Activated T-cell treated with anti-CD3 and anti-CD28 coated beads for 48 hours (primary cell): ENCODE measurements around the gene IMPDH1.
A peak's percentile ranks its signal among the peaks of the same experiment; 100 is the strongest.
"Not testable (repeated sequence)": the region's sequence is repeated elsewhere in the genome, so short reads cannot be mapped to it uniquely, and the experiment has no call there.

Experiments used
- DNase-seq: peaks from one replicate; pipeline ENCODE4 v3.0.0-alpha.2; 2020; ENCODE audit warnings: low read depth

The IMPDH1 gene

DNA sequence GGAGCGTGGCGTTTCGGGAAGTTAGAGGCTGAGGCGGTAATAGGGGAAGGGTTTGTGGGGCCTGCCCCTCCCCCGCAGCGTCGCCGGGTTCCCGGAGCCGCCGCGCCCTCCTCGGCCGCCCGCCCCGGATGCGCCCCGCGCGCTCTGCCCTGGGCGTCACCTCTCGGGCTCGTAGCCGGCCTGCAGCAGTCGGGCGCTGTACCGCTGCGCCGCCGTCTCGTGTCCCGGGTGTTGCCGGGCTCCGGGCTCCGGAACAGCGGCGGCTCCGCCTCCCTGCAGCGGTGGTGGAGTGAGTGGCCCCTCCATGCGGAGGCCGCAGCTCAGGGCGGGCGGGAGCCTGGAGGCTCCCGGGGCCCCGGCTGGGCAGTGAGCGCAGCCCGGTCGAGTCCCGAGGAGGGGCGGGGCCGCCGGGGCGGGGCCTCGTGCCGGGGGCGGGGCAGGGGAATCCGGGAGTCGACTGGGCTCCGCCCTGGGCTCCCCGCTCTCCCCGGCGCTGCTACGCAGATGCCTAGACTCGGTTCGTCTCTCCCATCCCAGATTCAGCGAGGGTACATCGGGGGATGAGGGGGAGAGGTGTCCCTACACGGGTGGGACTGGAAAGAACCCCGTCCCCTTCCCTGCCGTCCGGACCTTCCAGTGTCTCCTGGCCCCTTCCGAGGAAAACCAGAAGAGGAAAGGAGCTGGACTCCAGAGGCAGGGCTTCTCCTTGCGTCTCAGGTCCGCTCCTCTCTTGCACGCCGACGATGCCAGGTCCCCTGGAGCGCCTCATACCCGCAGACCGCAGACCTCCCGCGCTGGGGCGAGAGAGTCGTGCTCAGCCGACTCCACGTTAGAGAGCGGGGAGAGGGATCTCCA is at the start of gene IMPDH1:
IMPDH1 (minus strand) TSS at position 387 of the 855 bp plus-strand sequence; CDS start at position 306, 81 bp downstream.
- DNase-seq = peak; percentile 86

DNA sequence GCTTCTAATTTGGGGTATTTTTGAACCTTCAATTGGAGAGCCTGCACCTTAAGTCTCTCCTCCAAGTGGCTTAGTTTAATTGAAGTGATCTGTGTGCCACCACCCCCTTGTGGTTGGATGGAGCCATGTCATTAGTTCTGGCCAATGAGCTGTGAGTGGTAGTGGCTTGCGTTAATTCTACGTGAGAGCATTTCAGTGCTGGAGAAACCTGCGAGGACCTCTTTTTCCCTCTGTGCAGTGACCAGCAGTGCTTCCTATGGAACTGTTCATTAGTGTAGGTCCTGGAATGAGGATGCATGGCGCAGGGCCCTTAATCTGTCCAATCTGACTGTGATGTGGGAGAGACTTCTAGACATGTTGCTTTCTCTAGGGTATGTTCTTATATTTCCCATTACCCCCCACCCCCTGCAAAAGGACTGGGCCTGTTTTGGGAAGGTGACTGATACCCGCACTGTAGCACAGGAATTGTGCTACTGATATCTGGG is 49.7 kb upstream of the IMPDH1 start:
- peak; percentile 25 for DNase-seq

DNA sequence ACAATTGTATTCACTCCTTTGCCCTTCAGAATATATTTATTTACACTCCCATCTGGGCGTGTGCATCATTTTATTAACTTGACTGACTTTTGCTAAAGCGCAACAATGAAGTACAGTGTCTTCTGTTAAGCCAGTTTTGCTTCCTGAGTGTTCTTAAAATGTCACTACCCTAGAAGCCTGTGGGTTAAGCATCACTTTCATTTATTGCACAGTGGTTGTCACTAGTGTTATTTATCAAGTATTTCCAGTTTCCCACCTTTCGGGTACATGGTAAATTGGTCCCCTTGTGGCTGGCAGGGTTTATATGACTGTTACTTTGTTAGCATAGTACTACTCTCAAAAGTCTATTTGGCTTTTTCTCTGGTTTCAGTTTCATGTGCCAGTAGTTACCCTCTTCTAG is 49.2 kb upstream of the IMPDH1 start:
- no peak for DNase-seq

GRCh38 chr7:128457385-128457784 is 47.6 kb upstream of the IMPDH1 start:
- DNase-seq = not testable (repeated sequence)

- DNase-seq = no peak
Observed at GRCh38 chr7:128456255-128456725, 46.5 kb upstream of the IMPDH1 start.

DNA sequence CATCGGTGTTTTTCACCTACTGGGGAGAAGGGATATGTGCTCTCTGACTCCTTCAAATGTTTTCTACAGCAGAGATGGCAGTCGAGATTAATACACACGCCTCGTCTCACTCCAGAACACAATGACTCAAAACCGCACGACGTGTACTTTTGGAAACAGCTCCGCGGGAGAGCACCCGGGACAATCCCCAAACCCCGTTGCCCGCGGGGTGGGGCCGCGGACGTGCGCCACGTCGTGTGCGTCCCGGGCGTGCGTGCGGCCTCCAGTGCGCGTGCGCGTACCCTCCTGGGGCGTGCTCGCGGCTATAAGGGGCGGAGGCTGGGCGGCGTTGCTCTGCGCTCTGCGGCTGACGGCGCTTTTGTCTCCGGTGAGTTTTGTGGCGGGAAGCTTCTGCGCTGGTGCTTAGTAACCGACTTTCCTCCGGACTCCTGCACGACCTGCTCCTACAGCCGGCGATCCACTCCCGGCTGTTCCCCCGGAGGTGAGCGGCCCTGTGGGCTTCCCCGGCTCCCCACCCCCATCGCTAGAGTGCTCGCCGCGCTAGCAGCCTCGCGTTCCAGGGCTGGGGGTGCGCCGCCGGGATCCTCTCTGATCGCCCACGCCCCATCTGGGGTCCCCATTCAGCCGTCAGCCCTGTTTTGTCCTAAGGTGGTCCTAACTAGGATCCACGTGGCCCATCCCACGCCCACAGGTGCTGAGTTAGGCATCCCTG is 45.9 kb upstream of the IMPDH1 start, which contains the start of gene HILPDA:
HILPDA (plus strand) TSS at position 336 of the 712 bp plus-strand sequence. CDS start 1,391 bp downstream, outside the sequence.
- DNase-seq = peak; percentile 97

GRCh38 chr7:128454808-128455542 is 45.2 kb upstream of the IMPDH1 start:
- no peak for DNase-seq

GRCh38 chr7:128453836-128454804 is 44.3 kb upstream of the IMPDH1 start:
- no peak for DNase-seq

DNA sequence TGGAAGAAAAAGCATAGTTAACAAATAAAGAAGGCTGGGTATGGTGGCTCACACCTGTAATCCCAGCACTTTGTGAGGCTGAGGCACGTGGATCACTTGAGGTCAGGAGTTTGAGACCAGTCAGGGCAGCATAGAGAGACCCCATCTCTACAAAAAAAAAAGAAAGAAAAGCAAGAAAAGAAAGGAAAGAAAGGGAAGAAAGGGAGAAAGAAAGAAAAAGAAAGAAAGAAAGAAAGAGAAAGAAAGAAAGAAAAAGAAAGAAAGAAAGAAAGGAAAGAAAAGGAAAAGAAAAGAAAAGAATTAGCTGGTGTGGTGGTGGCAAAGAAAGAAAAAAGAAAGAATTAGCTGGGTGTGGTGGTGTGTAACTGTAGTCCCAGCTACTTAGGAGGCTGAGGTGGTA is 42.8 kb upstream of the IMPDH1 start:
- no peak for DNase-seq

GRCh38 chr7:128450913-128451312 is 41.1 kb upstream of the IMPDH1 start:
- no peak for DNase-seq

- DNase-seq = no peak
Observed at GRCh38 chr7:128450409-128450808, 40.6 kb upstream of the IMPDH1 start.

GRCh38 chr7:128448751-128449302 is 39.0 kb upstream of the IMPDH1 start:
- no peak for DNase-seq

DNA sequence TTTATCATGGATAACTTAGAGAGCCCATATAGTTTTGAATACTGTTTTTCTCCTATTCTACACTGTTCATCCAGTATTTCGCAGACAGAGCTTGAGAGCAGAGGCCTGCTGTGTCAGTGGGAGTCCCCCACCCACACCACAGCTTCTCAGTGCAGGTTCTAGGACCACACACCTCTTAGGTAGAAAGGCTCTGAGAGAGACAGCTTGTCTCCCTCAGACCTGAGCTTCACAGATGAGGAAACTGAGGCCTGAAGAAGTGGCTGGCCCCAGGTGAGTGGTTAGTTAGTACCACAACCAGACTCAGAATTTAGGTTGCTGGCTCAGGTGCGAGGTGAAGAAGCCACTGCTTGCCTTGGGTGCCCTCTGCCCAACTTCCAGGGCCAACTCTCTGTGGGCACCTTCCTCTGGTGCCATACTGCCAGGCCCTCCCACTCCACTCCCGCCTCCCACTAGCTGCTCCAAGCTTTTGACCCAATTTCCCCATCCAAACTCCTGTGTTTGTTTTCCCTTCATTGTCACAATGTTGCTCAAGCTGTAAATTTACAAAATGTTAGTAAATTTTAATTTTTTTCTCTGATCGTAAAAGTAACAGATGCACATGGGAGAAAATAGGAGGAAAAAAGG is 38.3 kb upstream of the IMPDH1 start:
- no peak for DNase-seq

- no peak for DNase-seq
Observed at GRCh38 chr7:128446306-128446705, 36.5 kb upstream of the IMPDH1 start.

- DNase-seq = no peak
Observed at GRCh38 chr7:128443831-128444600, 34.2 kb upstream of the IMPDH1 start.

GRCh38 chr7:128442356-128442755 is 32.6 kb upstream of the IMPDH1 start:
- DNase-seq = no peak

- no peak for DNase-seq
Observed at GRCh38 chr7:128437426-128438332, 27.9 kb upstream of the IMPDH1 start.

- no peak for DNase-seq
Observed at GRCh38 chr7:128435327-128435686, 25.5 kb upstream of the IMPDH1 start.
